WERI-Rb-1 (cell line): Measurements from ENCODE around the gene ZBTB48.
A peak's percentile ranks its signal among the peaks of the same experiment; 100 is the strongest.

ENCODE experiments used
- DNase-seq: peaks from one replicate; pipeline ENCODE4 v3.0.0-alpha.2; 2020
- H3K27ac ChIP-seq: fragments of 250-450 bp; sonication (Bioruptor Pico); 2 replicates; pipeline ENCODE4 v1.5.1; 2020; ENCODE audit warnings: mild to moderate bottlenecking, moderate library complexity
- H3K27me3 ChIP-seq: fragments of 250-450 bp; sonication (Bioruptor Pico); 2 replicates; pipeline ENCODE4 v1.5.1; 2021; ENCODE audit warnings: mild to moderate bottlenecking, low read depth, moderate library complexity; ENCODE audit not compliant: insufficient read depth, severe bottlenecking
- H3K36me3 ChIP-seq: fragments of 250-450 bp; sonication (Bioruptor Pico); 2 replicates; pipeline ENCODE4 v1.5.1; 2020; ENCODE audit warnings: mild to moderate bottlenecking, moderate library complexity
- H3K4me3 ChIP-seq: 2 replicates; pipeline ENCODE4 v1.5.1; 2011; ENCODE audit warnings: low read depth, mild to moderate bottlenecking, control low read depth, low read length
- H3K9me3 ChIP-seq: fragments of 250-450 bp; sonication (Bioruptor Pico); 2 replicates; pipeline ENCODE4 v1.5.1; 2021; ENCODE audit warnings: mild to moderate bottlenecking, moderate library complexity; ENCODE audit not compliant: severe bottlenecking
- TF ChIP-seq, protein P1 (sequence below): IDR thresholded peaks from 2 replicates; pipeline ENCODE4 v1.5.1; 2011; ENCODE audit warnings: low read depth, mild to moderate bottlenecking, control low read depth, inconsistent platforms, low read length

The ZBTB48 gene

DNA sequence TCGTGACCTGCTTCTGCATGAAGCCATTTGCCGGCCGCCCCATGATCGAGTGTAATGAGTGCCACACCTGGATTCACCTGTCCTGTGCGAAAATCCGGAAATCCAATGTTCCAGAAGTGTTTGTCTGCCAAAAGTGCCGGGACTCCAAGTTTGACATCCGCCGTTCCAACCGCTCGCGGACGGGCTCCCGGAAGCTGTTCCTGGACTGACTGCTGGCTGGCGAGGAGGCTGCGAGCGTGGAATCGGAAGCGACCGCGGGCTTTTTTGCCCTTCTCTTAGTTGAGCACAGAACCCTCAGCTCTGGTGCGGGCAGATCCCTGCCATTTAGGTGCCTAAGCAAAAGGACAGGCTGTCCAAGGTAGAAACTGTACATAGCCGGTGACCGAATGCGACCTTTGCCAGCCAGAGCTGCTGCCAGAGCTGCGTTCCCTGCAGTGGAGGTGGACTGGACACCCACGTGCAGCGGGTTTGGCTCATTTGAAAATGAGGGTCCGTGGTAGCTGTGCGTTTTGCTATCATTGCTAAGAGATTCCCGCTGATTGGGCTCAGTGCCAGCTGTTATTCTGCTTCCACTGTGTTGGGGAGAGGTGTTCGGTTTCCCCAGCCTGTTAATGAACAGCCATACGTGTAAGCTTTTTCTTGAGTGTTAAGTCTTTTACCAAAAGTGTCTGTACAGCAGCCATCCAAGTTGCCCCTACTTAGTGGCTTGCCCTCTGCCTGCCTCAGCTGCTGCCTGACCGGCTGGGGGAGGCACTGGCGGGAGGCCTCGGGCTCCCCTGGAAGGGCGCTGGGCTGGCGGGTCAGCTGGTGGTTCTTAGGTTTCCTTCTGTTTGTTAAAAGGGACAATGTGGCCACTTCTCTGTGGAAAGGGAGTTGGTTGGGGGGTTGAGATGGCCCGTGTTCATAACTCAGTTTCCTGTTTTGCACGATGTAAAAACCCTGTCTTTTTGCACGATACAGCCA lies 41.9 kb downstream of the ZBTB48 start:
- H3K36me3 ChIP-seq: peaks cover 76% of the 10 kb centered on the region
- H3K9me3 ChIP-seq: no peaks in the 10 kb centered on the region
- TF ChIP-seq, protein P1, sequence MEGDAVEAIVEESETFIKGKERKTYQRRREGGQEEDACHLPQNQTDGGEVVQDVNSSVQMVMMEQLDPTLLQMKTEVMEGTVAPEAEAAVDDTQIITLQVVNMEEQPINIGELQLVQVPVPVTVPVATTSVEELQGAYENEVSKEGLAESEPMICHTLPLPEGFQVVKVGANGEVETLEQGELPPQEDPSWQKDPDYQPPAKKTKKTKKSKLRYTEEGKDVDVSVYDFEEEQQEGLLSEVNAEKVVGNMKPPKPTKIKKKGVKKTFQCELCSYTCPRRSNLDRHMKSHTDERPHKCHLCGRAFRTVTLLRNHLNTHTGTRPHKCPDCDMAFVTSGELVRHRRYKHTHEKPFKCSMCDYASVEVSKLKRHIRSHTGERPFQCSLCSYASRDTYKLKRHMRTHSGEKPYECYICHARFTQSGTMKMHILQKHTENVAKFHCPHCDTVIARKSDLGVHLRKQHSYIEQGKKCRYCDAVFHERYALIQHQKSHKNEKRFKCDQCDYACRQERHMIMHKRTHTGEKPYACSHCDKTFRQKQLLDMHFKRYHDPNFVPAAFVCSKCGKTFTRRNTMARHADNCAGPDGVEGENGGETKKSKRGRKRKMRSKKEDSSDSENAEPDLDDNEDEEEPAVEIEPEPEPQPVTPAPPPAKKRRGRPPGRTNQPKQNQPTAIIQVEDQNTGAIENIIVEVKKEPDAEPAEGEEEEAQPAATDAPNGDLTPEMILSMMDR: no peak
- H3K4me3 ChIP-seq: no peak overlapping the region
- H3K27me3 ChIP-seq: no peaks in the 10 kb centered on the region
- H3K27ac ChIP-seq: no peak overlapping the region
- no peak for DNase-seq

DNA sequence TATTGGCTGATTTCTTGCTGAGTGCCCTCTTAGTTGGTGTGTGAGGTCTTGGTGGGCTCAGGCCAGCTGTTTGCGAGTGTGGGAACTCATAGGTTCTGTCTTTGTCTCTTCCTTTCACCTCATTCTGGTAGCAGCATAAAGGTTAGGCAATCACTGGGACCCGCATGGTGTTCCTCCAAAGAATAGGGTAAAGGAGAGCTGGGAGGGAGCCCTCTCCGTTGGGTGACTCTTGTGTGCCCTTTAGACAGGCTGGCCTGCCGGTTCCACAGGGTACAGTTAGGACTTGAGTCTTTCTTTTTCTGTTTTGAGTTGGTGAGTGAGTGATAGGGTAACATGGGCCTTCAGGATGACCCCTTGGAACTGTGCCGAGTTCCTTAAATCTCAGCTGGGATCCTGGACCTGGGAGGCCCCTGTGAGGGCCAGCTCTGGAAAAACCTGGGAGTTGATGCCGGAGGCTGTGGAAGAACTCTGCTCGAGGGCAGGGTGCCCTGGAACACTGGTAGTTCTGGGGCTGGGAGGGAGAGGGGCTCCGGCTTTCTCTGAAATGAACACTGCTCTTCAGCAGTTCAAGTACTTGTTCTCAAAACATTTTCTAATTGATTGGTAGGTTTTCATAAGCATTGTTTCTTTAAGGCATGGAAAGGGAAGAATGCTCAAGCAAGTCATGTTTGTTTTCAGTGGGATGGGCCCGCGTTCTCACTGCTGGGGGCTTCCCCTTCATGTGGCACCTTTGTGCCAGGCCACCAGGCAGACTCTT lies 42.8 kb downstream of the ZBTB48 start:
- H3K4me3 ChIP-seq: no peak overlapping the region
- H3K9me3 ChIP-seq: no peaks in the 10 kb centered on the region
- DNase-seq: no peak
- H3K27me3 ChIP-seq: no peaks in the 10 kb centered on the region
- no peak overlapping the region for H3K27ac ChIP-seq
- H3K36me3 ChIP-seq: peaks cover 76% of the 10 kb centered on the region
- TF ChIP-seq, protein P1: no peak

- no peak for DNase-seq
- Histone ChIP-seq H3K27ac (no peak overlapping the region; the same call in 1 of the 2 replicates), H3K9me3 (no peaks in the 10 kb centered on the region), H3K27me3 (no peaks in the 10 kb centered on the region), H3K4me3 (no peak overlapping the region), H3K36me3 (peaks cover 76% of the 10 kb centered on the region)
- TF ChIP-seq, protein P1: no peak
Measured at GRCh38 chr1:6623269-6623965, 43.6 kb downstream of the ZBTB48 start.

DNA sequence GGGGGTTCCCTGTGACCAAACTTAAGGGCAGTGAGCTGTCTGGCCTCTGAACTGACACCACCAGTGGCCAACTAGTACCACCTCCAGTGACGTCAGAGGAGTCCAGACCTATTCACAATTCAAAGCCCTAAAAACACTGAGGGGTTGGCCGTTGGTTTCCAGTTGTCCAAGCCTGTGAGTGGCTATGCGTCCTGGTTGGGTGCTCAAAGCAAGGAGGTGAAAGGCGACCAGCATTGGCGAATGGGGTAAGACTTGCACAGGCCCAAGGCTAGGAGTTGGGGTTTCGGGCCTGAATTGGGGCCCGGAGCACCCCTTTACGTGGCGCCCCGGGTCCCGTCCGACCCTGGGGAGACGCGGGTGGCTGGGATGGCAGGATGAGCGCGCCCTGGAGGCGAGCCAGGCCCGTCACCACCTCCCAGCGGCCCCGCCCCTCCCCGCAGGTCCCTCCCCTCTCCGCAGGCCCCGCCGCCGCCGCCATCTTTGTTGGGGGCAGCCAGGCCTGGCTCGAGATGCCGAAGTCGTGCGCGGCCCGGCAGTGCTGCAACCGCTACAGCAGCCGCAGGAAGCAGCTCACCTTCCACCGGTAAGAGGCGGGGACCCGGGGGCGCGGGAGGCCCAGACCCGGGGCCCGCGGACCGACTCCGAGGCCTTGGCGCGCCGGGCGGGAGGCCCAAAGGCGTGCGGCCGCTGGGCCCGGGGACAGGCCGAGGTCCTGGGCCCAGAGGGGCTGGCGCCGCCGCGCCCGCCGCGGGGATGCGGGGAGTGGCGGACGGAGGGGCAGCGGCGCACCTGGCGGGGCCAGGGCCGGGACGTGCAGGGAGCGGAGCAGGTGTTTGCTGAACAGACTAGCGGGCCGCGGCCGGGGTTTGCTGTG lies 45.2 kb downstream of the ZBTB48 start, which contains the start of gene THAP3:
Gene THAP3 (plus strand): TSS at position 159 of the 874 bp plus-strand sequence. CDS start 351 bp downstream, at position 510.
- Histone ChIP-seq H3K27ac (peak within 1 kb of the TSS; percentile 63), H3K4me3 (peak within 1 kb of the TSS; percentile 73), H3K36me3 (peaks cover 76% of the 10 kb centered on the region), H3K9me3 (no peaks in the 10 kb centered on the region), H3K27me3 (no peaks in the 10 kb centered on the region)
- DNase-seq: peak; percentile 90
- TF ChIP-seq, protein P1: peak; percentile 41
